HG03139 (cell line): ENCODE data around the gene KCTD17.

ENCODE experiments used
- ATAC-seq: cut with Tn5 transposase; IDR thresholded peaks from one replicate; pipeline ENCODE4 v1.9.1; 2021; ENCODE audit not compliant: unreplicated experiment

KCTD17 gene

GRCh38 chr22:37020192-37020479, 31.4 kb upstream of the KCTD17 start:
- no peak for ATAC-seq

- ATAC-seq = no peak
Measured at GRCh38 chr22:37021041-37021440, 30.5 kb upstream of the KCTD17 start.

GRCh38 chr22:37021710-37022482, 29.6 kb upstream of the KCTD17 start:
- no peak for ATAC-seq

GRCh38 chr22:37022483-37023337, 28.8 kb upstream of the KCTD17 start:
- no peak for ATAC-seq

GRCh38 chr22:37023743-37024338, 27.7 kb upstream of the KCTD17 start:
- ATAC-seq = no peak

GRCh38 chr22:37024339-37025157, 27.0 kb upstream of the KCTD17 start:
- ATAC-seq = no peak

- no peak for ATAC-seq
Measured at GRCh38 chr22:37025500-37026070, 26.0 kb upstream of the KCTD17 start.

GRCh38 chr22:37026325-37026724, 25.2 kb upstream of the KCTD17 start:
- ATAC-seq = no peak

GRCh38 chr22:37027556-37027955, 24.0 kb upstream of the KCTD17 start:
- ATAC-seq = no peak

GRCh38 chr22:37028692-37029674, 22.6 kb upstream of the KCTD17 start:
- no peak for ATAC-seq

- no peak for ATAC-seq
Measured at GRCh38 chr22:37030560-37031281, 20.8 kb upstream of the KCTD17 start.

- ATAC-seq = no peak
Measured at GRCh38 chr22:37032134-37032534, 19.4 kb upstream of the KCTD17 start.

GRCh38 chr22:37032535-37033460, 18.7 kb upstream of the KCTD17 start:
- ATAC-seq = no peak

- ATAC-seq = no peak
Measured at GRCh38 chr22:37033605-37034430, 17.7 kb upstream of the KCTD17 start.

GRCh38 chr22:37036655-37037377, 14.7 kb upstream of the KCTD17 start:
- ATAC-seq = no peak

GRCh38 chr22:37037669-37038068, 13.9 kb upstream of the KCTD17 start:
- no peak for ATAC-seq
